ENCODE results near the gene DNAH2. TPM values are rescaled to one million over a fixed set of nuclear protein-coding genes. Genes with fewer than 3 reads are reported as not detected.

Gene DNAH2
- total and polyA plus RNA-seq, 2 of the 4 experiments (the other 2 are of a cell fraction), result under 0.01 to 0.02 TPM

DNA sequence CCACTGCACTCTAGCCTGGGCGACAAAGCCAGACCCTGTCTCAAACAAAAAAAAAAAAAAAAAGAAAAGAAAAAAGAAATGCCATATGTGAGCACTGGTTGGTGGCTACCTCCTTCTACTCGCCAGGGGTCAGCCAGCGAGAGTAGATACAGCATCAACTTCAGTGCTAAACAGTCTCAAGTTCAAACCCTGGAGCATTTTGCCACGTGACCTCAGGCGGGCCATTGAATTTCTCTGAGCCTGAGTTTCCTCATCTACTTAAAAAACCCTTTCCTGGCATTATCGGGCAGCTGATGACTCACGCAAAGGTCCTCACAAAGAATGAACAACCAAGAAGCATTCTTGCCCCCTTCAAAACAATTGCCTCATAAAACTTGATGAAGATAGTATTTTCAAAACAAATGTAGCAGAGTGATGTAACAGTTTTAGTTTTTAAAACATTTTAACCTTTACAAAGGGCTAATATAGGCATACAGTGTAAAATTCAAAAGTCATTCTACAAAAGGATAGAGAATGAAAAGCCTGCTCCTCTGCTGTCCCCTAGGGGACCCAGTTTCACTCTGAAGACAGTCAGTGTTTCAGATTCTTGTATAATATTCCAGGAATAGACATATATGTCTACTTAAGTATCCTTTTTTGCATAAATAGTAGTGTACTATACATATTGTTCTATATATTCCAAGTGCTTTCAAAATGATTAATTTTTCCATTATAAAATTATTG is 28.4 kb downstream of the DNAH2 start (continued):
- TF ChIP-seq MAFK (IDR thresholded peaks at IDR 0.05; ENCODE audit: low read depth, low read length) (0 out of 2 replicates have a peak, but pooled peaks have one; percentile 19), NFE2L2 (IDR thresholded peaks at IDR 0.05; ENCODE audit: low read depth, low read length) (no peak)

DNA sequence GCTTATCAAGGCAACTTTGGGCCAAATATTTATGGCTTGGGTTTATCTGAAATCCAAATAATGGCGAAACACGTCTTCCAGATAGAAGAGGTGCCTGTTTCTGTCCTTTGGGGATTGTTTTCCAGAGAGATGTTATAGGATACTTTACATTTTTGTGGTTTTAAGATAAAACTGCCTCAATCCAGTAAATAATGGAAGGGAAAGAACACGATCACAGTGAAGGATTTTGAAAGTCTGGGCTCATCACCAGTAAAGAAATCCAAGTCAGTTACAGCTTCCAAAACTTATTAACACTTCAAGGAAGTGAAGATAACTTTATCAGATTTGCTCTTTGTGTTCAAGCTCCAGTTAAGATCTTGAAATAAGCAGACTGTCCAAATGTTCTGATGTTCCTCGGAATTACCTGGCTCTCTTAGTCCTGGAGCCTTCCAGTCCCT is 30.1 kb downstream of the DNAH2 start:
- 25% methylated on average over 1 of the region's 4 CpGs; no CpG with 5 or more reads in 1 of the 2 experiments for WGBS, 2 experiments (ENCODE audit: extremely low coverage in 2 of 2, insufficient read length in 1 of 2)
- dilution Hi-C loops (cut with HindIII; ENCODE audit: low sequenced_read_pairs, unreplicated experiment) (no loop called here), intact Hi-C loops (cut with micrococcal nuclease) (loop anchor here (2.0 kb wide), 1 partner anchor 97 kb away; no protein-coding TSS in a partner anchor), in situ Hi-C loops (cut with MboI; ENCODE audit: low sequenced_read_pairs) (loop anchor here (25.0 kb wide), 1 partner anchor 240 kb away; no protein-coding TSS in a partner anchor)
- peak; percentile 63 for ATAC-seq (ENCODE audit: low read depth)
- Histone ChIP-seq H3K4me2 (ENCODE audit: low read depth, low read length) (peak overlapping the region; percentile 96), H2AFZ (replicated peaks; ENCODE audit: low read length, poor library complexity) (peak overlapping the region; percentile 71), H2BK20ac (ENCODE audit: low read depth, low read length) (peak overlapping the region; percentile 93), H2BK15ac (ENCODE audit: low read depth, low read length) (peak overlapping the region; percentile 82; the same call in 2 of the 3 replicates), H3K4me3 (ENCODE audit: insufficient read depth, low read depth, low read length) (no peak overlapping the region), H3K27me3 (ENCODE audit: control insufficient read depth, insufficient read depth, low read length) (no peaks in the 10 kb centered on the region), H4K91ac (ENCODE audit: insufficient read depth, low read depth, low read length) (peak overlapping the region; percentile 84), H3K9me3 (ENCODE audit: control insufficient read depth, insufficient read depth, low read length) (no peaks in the 10 kb centered on the region), H3K56ac (ENCODE audit: extremely low read depth, insufficient read depth, low read length) (peak overlapping the region; percentile 91), H2AK5ac (ENCODE audit: low read depth, low read length) (peak overlapping the region; percentile 56), H3K9me1 (ENCODE audit: insufficient read depth, low read length) (no peaks in the 10 kb centered on the region), H4K5ac (ENCODE audit: low read depth, low read length) (peak overlapping the region; percentile 92; the same call in 1 of the 2 replicates), H3K27ac (ENCODE audit: insufficient read depth, low read length) (peak overlapping the region; percentile 98; the same call in 1 of the 2 replicates), H4K8ac (ENCODE audit: low read depth in 2 of 2, low read length in 2 of 2) (peak overlapping the region; percentile 50 to 92), H3K79me1 (ENCODE audit: low read depth in 1 of 2, low read length in 2 of 2) (no peaks in the 10 kb centered on the region), H3K4ac (ENCODE audit: low read depth, low read length) (peak overlapping the region; percentile 86), H3K18ac (ENCODE audit: low read depth, low read length) (peak overlapping the region; percentile 99), H2BK120ac (ENCODE audit: low read depth, low read length) (peak overlapping the region; percentile 94), H3K14ac (replicated peaks; ENCODE audit: low read depth, low read length) (peak overlapping the region; percentile 81), H3K4me1 (ENCODE audit: control insufficient read depth, insufficient read depth, low read length) (peaks cover 26% of the 10 kb centered on the region), H4K20me1 (ENCODE audit: insufficient read depth, low read length) (no peaks in the 10 kb centered on the region), H3K36me3 (ENCODE audit: control insufficient read depth, insufficient read depth, low read length) (no peaks in the 10 kb centered on the region), H3K23ac (ENCODE audit: low read depth, low read length) (peak overlapping the region; percentile 90), H3K9ac (ENCODE audit: low read depth, low read length) (peak overlapping the region; percentile 50; the same call in 1 of the 2 replicates), H2BK5ac (ENCODE audit: low read depth, low read length, poor library complexity, severe bottlenecking) (peak overlapping the region; percentile 97), H2AK9ac (replicated peaks; ENCODE audit: low read depth, low read length, poor library complexity) (peak overlapping the region; percentile 65)
- DNase-seq, result peak; percentile 72
- BruUV-seq (replicated peaks), result no TSS peak
- POLR2A ChIA-PET (ENCODE audit: unreplicated experiment), result no interaction called here
- CTCF ChIA-PET, result interaction anchor here (0.9 to 2.1 kb wide), 4 partner anchors 35 to 165 kb away, joined by 3 to 7 read pairs (median 4); partner anchors contain the start of gene WRAP53
- TF ChIP-seq POLR2A (IDR thresholded peaks at IDR 0.05; ENCODE audit: low read depth, low read length) (no peak), NFE2L2 (IDR thresholded peaks at IDR 0.05; ENCODE audit: low read depth, low read length) (no peak), CHD1 (IDR thresholded peaks at IDR 0.05; ENCODE audit: low read depth, low read length) (no peak), CEBPB (IDR thresholded peaks at IDR 0.05; ENCODE audit: low read depth, low read length) (peak; percentile 26; the same call in 1 of the 2 replicates), MAZ (IDR thresholded peaks at IDR 0.05; ENCODE audit: borderline replicate concordance, low read depth, low read length) (no peak), RCOR1 (IDR thresholded peaks at IDR 0.05; ENCODE audit: insufficient replicate concordance, low read length) (no peak)
